Activated T-cell treated with anti-CD3 and anti-CD28 coated beads for 24 hours (primary cell): ENCODE data around the gene MYEOV.

ENCODE experiments used
- DNase-seq: peaks from one replicate; pipeline ENCODE4 v3.0.0-alpha.2; 2020; ENCODE audit warnings: low read depth

The MYEOV gene

GRCh38 chr11:69342588-69343330 is 48.8 kb downstream of the MYEOV start:
- no peak for DNase-seq

GRCh38 chr11:69343401-69344321 is 49.7 kb downstream of the MYEOV start:
- no peak for DNase-seq

DNA sequence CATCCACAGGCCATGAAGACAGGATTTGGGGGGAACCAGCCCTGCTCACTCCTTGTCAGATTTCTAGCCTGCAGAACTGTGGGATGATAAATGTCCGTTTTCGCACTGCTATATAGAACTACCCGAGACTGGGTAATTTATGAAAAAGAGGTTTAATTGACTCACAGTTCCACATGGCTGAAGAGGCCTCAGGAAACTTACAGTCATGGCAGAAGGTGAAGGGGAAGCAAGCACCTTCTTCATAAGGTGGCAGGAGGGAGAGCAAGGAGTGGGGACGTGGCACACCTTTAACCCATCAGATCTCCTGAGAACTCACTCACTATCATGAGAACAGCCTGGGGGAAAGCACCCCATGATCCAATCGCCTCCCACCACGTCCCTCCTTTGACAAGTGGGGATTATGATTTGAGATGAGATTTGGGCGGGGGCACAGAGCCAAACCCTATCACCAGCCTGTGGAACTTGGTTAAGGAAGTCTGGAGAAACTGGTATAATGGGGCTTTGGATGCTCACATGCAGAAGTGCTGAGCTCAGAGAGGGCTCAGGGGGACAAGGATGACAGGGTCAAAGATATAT is 50.7 kb downstream of the MYEOV start:
- DNase-seq, result no peak
